ENCODE results near the gene MAJIN.

- TF ChIP-seq POLR2A (IDR thresholded peaks at IDR 0.05) (peak in 1 of 2 donors; percentile 1), CTCF (IDR thresholded peaks at IDR 0.05) (no peak)
These were observed 79.1 kb downstream of the MAJIN start for GRCh38 chr11:64892838-64893193.

Measured in heart left ventricle (tissue), 13 donors.